ENCODE data around the gene AMOTL2.

AMOTL2 gene

GRCh38 chr3:134378818-134379217, 4.6 kb upstream of the AMOTL2 start:
- no peak for DNase-seq (ENCODE audit: low spot score)

GRCh38 chr3:134378384-134378783, 4.1 kb upstream of the AMOTL2 start:
- DNase-seq (ENCODE audit: low spot score): no peak

- DNase-seq (ENCODE audit: low spot score): no peak
These were observed 3.6 kb upstream of the AMOTL2 start for GRCh38 chr3:134377896-134378295.

- DNase-seq (ENCODE audit: low spot score): no peak
These were observed 2.7 kb upstream of the AMOTL2 start for GRCh38 chr3:134376786-134377426.

- DNase-seq (ENCODE audit: low spot score): no peak
These were observed 2.1 kb upstream of the AMOTL2 start for GRCh38 chr3:134376385-134376765.

- DNase-seq (ENCODE audit: low spot score): no peak
These were observed 1.5 kb upstream of the AMOTL2 start for GRCh38 chr3:134375582-134376384.

- no peak for DNase-seq (ENCODE audit: low spot score)
These were observed 739 bp upstream of the AMOTL2 start for GRCh38 chr3:134374791-134375581.

GRCh38 chr3:134373271-134374104, 759 bp downstream of the AMOTL2 start:
- DNase-seq (ENCODE audit: low spot score): peak; percentile 93

- DNase-seq (ENCODE audit: low spot score): no peak
These were observed 1.6 kb downstream of the AMOTL2 start for GRCh38 chr3:134372396-134373270.

- no peak for DNase-seq (ENCODE audit: low spot score)
These were observed 2.5 kb downstream of the AMOTL2 start for GRCh38 chr3:134371542-134372324.

GRCh38 chr3:134370611-134371531, 3.4 kb downstream of the AMOTL2 start:
- no peak for DNase-seq (ENCODE audit: low spot score)

GRCh38 chr3:134369861-134370596, 4.2 kb downstream of the AMOTL2 start:
- DNase-seq (ENCODE audit: low spot score): no peak

- DNase-seq (ENCODE audit: low spot score): no peak
These were observed 5.0 kb downstream of the AMOTL2 start for GRCh38 chr3:134369231-134369741.

- no peak for DNase-seq (ENCODE audit: low spot score)
These were observed 5.5 kb downstream of the AMOTL2 start for GRCh38 chr3:134368751-134369105.

- no peak for DNase-seq (ENCODE audit: low spot score)
These were observed 6.1 kb downstream of the AMOTL2 start for GRCh38 chr3:134367869-134368750.

- no peak for DNase-seq (ENCODE audit: low spot score)
These were observed 7.1 kb downstream of the AMOTL2 start for GRCh38 chr3:134366928-134367811.
